D721Med (cell line): ENCODE measurements around the gene COPB1.
"Not testable (repeated sequence)": the region's sequence is repeated elsewhere in the genome, so short reads cannot be mapped to it uniquely, and the experiment has no call there.

Experiments
- DNase-seq: peaks from one replicate; pipeline ENCODE4 v3.0.0; 2011; ENCODE audit warnings: low spot score; ENCODE audit not compliant: insufficient read length
- FAIRE-seq: peaks from 2 replicates; lab custom pipeline; 2011; peaks lifted over from hg19 to GRCh38; lab: Jason Lieb, UNC
- CTCF ChIP-seq: IDR thresholded peaks from 2 replicates; pipeline ENCODE4 v1.5.1; 2012; ENCODE audit warnings: mild to moderate bottlenecking, control low read depth; ENCODE audit not compliant: insufficient read depth; ENCODE audit errors: missing control alignments

COPB1 gene

GRCh38 chr11:14541192-14541947 lies 41.8 kb upstream of the COPB1 start:
- TF ChIP-seq CTCF, result no peak
- DNase-seq (no peak), FAIRE-seq (no peak)

GRCh38 chr11:14539982-14540421 lies 40.4 kb upstream of the COPB1 start:
- TF ChIP-seq CTCF, result no peak
- FAIRE-seq (no peak), DNase-seq (no peak)

- no peak for DNase-seq
- TF ChIP-seq CTCF, result no peak
- no peak for FAIRE-seq
Measured at GRCh38 chr11:14538926-14539554, 39.4 kb upstream of the COPB1 start.

- no peak for DNase-seq
- FAIRE-seq, result no peak
- TF ChIP-seq CTCF, result no peak
Measured at GRCh38 chr11:14538271-14538925, 38.8 kb upstream of the COPB1 start.

GRCh38 chr11:14537134-14537599 lies 37.6 kb upstream of the COPB1 start:
- TF ChIP-seq CTCF, result peak; percentile 81
- FAIRE-seq (no peak), DNase-seq (peak; percentile 44)

GRCh38 chr11:14535166-14535565 lies 35.6 kb upstream of the COPB1 start:
- FAIRE-seq, DNase-seq: not testable (repeated sequence)

- FAIRE-seq, result no peak
- no peak for DNase-seq
- TF ChIP-seq CTCF, result no peak
Measured at GRCh38 chr11:14529951-14530350, 30.3 kb upstream of the COPB1 start.
